Endothelial cell of umbilical vein (primary cell): ENCODE results near the gene ABTB2.

Source experiments
- EZH2 ChIP-seq: IDR thresholded peaks from 2 replicates; pipeline ENCODE4 v1.6.1; 2012; ENCODE audit warnings: borderline replicate concordance, low read depth, mild to moderate bottlenecking, moderate library complexity, low read length, inconsistent platforms; ENCODE audit not compliant: severe bottlenecking
- MYC ChIP-seq: IDR thresholded peaks from one replicate; pipeline ENCODE4 v1.6.1; 2011; ENCODE audit warnings: mild to moderate bottlenecking, low read depth, low read length
- POLR2A ChIP-seq: IDR thresholded peaks from 2 replicates; pipeline ENCODE4 v1.6.1; 2012; ENCODE audit warnings: low read depth, mild to moderate bottlenecking, control low read depth, low read length
- TF ChIP-seq, protein P1 (sequence below), 2 donors: IDR thresholded peaks; 1 replicate in 1 of 2; 2 replicates in 1 of 2; pipeline ENCODE4 v1.5.1; 2011; ENCODE audit warnings: low read length in 2 of 2, mild to moderate bottlenecking in 2 of 2, moderate library complexity in 2 of 2, control low read depth in 1 of 2, inconsistent platforms in 1 of 2, low read depth in 1 of 2; ENCODE audit not compliant: insufficient read depth in 1 of 2; ENCODE audit errors: extremely low read depth in 1 of 2
- TF ChIP-seq, protein P2 (sequence below): IDR thresholded peaks from 2 replicates; pipeline ENCODE4 v1.6.1; 2011; ENCODE audit not compliant: insufficient read depth, insufficient read length

DNA sequence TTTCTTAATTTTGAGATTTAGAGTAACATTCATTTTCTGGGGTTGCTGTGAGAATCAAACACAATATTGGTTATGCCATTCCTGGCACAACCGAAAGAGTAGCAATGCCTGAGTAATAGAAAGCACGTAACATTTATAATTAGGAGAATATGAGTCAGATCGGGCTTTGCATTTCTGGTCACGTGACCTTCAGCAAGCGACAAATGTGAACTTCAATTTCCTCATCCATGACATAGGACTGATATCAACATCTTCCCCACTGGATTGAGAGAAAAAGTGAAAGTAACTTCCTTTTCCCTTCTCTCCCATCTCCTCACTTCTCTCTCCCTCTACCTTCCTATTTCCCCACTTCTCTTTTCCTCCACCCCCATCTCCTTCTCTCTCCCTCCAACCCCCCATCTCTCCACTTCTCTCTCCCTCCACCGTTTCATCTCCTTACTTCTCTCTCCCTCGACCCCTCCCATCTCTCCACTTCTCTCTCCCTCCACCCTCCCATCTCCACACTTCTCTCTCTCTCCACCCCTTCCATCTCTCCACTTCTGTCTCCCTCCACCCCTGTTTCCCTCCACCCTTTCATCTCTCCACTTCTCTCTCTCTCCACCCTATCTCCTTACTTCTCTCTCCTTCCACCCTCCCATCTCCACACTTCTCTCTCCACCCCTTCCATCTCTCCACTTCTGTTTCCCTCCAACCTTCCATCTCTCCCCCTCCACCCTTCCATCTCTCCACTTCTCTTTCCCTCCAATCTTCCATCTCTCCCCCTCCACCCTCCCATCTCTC, 47.5 kb upstream of the ABTB2 start:
- no peak for TF ChIP-seq MYC
- TF ChIP-seq, protein P1, sequence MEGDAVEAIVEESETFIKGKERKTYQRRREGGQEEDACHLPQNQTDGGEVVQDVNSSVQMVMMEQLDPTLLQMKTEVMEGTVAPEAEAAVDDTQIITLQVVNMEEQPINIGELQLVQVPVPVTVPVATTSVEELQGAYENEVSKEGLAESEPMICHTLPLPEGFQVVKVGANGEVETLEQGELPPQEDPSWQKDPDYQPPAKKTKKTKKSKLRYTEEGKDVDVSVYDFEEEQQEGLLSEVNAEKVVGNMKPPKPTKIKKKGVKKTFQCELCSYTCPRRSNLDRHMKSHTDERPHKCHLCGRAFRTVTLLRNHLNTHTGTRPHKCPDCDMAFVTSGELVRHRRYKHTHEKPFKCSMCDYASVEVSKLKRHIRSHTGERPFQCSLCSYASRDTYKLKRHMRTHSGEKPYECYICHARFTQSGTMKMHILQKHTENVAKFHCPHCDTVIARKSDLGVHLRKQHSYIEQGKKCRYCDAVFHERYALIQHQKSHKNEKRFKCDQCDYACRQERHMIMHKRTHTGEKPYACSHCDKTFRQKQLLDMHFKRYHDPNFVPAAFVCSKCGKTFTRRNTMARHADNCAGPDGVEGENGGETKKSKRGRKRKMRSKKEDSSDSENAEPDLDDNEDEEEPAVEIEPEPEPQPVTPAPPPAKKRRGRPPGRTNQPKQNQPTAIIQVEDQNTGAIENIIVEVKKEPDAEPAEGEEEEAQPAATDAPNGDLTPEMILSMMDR (IDR thresholded peaks at IDR 0.05; ENCODE audit: extremely low read depth in 1 of 2, insufficient read depth in 1 of 2, low read depth in 1 of 2, low read length in 2 of 2): no peak
- no peak for TF ChIP-seq POLR2A
- TF ChIP-seq, protein P2, sequence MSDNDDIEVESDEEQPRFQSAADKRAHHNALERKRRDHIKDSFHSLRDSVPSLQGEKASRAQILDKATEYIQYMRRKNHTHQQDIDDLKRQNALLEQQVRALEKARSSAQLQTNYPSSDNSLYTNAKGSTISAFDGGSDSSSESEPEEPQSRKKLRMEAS: no peak
- no peak for TF ChIP-seq EZH2
